HEK293 (cell line): ENCODE results near the gene ZCWPW1.

Source experiments
- KLF16 ChIP-seq: fragments of 450-650 bp; formaldehyde crosslinking; IDR thresholded peaks from 2 replicates; pipeline ENCODE4 v1.5.1; 2017; ENCODE audit warnings: missing biosample characterization, missing genetic modification characterization
- ZNF133 ChIP-seq: fragments of 450-650 bp; formaldehyde crosslinking; IDR thresholded peaks from 2 replicates; pipeline ENCODE4 v1.5.1; 2016; ENCODE audit warnings: missing biosample characterization, missing genetic modification characterization
- ZNF292 ChIP-seq: fragments of 450-650 bp; formaldehyde crosslinking; IDR thresholded peaks from 2 replicates; pipeline ENCODE4 v1.5.1; 2016; ENCODE audit warnings: low read depth, missing biosample characterization, missing genetic modification characterization, borderline replicate concordance
- ZNF302 ChIP-seq: fragments of 450-650 bp; formaldehyde crosslinking; IDR thresholded peaks from 2 replicates; pipeline ENCODE4 v1.5.1; 2016; ENCODE audit warnings: missing biosample characterization, missing genetic modification characterization, low read depth
- ZNF324 ChIP-seq: fragments of 450-650 bp; formaldehyde crosslinking; IDR thresholded peaks from 2 replicates; pipeline ENCODE4 v1.5.1; 2016; ENCODE audit warnings: missing biosample characterization, missing genetic modification characterization
- ZNF501 ChIP-seq: fragments of 450-650 bp; formaldehyde crosslinking; IDR thresholded peaks from 2 replicates; pipeline ENCODE4 v1.5.1; 2016; ENCODE audit warnings: missing biosample characterization, missing genetic modification characterization
- ZNF747 ChIP-seq: fragments of 450-650 bp; formaldehyde crosslinking; IDR thresholded peaks from 2 replicates; pipeline ENCODE4 v1.5.1; 2016; ENCODE audit warnings: missing biosample characterization, missing genetic modification characterization
- TF ChIP-seq, protein P1 (sequence below): fragments of 450-650 bp; formaldehyde crosslinking; IDR thresholded peaks from 2 replicates; pipeline ENCODE4 v1.5.1; 2016; ENCODE audit warnings: missing biosample characterization, missing genetic modification characterization
- TF ChIP-seq, protein P2 (sequence below): IDR thresholded peaks from 2 replicates; pipeline ENCODE4 v1.6.1; 2011; ENCODE audit warnings: mild to moderate bottlenecking, low read depth, low read length, borderline replicate concordance

DNA sequence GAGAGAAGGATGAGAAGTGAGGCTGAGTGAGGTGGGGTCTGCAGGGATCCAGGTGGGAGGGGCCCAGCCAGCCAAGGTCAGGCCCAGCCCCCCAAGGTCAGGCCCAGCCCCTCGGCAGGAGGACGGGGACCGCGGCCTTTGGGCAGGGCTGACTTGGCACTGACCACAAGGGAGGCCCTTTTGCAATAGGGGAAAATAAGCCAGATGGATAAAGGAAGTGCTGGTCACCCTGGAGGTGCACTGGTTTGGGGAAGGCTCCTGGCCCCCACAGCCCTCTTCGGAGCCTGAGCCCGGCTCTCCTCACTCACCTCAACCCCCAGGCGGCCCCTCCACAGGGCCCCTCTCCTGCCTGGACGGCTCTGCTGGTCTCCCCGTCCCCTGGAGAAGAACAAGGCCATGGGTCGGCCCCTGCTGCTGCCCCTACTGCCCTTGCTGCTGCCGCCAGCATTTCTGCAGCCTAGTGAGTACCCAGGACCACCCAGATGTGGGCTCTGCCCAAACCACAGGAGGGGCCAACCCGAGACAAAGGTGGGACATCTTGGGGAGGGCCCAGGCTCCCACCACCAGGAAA lies 55.2 kb downstream of the ZCWPW1 start, which contains the start of gene PILRA:
- TF ChIP-seq, protein P1, sequence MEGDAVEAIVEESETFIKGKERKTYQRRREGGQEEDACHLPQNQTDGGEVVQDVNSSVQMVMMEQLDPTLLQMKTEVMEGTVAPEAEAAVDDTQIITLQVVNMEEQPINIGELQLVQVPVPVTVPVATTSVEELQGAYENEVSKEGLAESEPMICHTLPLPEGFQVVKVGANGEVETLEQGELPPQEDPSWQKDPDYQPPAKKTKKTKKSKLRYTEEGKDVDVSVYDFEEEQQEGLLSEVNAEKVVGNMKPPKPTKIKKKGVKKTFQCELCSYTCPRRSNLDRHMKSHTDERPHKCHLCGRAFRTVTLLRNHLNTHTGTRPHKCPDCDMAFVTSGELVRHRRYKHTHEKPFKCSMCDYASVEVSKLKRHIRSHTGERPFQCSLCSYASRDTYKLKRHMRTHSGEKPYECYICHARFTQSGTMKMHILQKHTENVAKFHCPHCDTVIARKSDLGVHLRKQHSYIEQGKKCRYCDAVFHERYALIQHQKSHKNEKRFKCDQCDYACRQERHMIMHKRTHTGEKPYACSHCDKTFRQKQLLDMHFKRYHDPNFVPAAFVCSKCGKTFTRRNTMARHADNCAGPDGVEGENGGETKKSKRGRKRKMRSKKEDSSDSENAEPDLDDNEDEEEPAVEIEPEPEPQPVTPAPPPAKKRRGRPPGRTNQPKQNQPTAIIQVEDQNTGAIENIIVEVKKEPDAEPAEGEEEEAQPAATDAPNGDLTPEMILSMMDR (tag by site-specific recombination), result no peak
- no peak for TF ChIP-seq KLF16 (tag by site-specific recombination)
- TF ChIP-seq ZNF292 (tag by site-specific recombination), result no peak
- TF ChIP-seq ZNF501 (tag by site-specific recombination), result no peak
- TF ChIP-seq ZNF747, result no peak
- no peak for TF ChIP-seq ZNF302 (tag by site-specific recombination)
- TF ChIP-seq ZNF324 (tag by site-specific recombination), result no peak
- TF ChIP-seq ZNF133 (tag by site-specific recombination), result no peak
- TF ChIP-seq, protein P2, sequence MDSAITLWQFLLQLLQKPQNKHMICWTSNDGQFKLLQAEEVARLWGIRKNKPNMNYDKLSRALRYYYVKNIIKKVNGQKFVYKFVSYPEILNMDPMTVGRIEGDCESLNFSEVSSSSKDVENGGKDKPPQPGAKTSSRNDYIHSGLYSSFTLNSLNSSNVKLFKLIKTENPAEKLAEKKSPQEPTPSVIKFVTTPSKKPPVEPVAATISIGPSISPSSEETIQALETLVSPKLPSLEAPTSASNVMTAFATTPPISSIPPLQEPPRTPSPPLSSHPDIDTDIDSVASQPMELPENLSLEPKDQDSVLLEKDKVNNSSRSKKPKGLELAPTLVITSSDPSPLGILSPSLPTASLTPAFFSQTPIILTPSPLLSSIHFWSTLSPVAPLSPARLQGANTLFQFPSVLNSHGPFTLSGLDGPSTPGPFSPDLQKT, result no peak
